Left hindlimb (tissue), 1 donor: ENCODE data around the gene S100A13.
A peak's percentile ranks its signal among the peaks of the same experiment; 100 is the strongest.

Source experiments
- DNase-seq: peaks from one replicate; pipeline ENCODE4 v3.0.0-alpha.2; 2018

Gene S100A13

GRCh38 chr1:153624965-153625611, 2.2 kb downstream of the S100A13 start:
- no peak for DNase-seq

- no peak for DNase-seq
Measured at GRCh38 chr1:153623101-153623500, 4.2 kb downstream of the S100A13 start.

DNA sequence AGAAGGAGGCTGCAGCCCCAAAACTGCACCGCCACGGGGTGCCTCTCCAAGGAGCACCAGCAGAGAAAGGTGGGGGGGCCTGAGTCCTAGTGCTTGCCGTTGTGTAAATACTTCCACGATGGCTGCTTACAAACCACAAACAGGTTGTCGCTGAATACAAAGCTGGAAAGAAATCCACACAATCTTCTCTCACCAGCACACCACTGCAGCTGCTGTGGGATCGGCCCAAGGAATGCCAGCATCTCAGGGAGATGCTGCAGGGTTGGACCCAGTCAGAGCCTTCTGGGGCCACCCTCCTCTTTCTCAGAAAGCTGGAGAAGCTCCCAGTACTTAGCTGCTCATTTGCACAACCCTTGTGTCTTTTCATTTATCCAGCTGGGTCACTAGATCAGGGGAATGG, 8.1 kb downstream of the S100A13 start:
- no peak for DNase-seq

- DNase-seq = no peak
Measured at GRCh38 chr1:153617663-153618062, 9.6 kb downstream of the S100A13 start.

- DNase-seq = peak; percentile 20
Measured at GRCh38 chr1:153616917-153617311, 10.4 kb downstream of the S100A13 start.

DNA sequence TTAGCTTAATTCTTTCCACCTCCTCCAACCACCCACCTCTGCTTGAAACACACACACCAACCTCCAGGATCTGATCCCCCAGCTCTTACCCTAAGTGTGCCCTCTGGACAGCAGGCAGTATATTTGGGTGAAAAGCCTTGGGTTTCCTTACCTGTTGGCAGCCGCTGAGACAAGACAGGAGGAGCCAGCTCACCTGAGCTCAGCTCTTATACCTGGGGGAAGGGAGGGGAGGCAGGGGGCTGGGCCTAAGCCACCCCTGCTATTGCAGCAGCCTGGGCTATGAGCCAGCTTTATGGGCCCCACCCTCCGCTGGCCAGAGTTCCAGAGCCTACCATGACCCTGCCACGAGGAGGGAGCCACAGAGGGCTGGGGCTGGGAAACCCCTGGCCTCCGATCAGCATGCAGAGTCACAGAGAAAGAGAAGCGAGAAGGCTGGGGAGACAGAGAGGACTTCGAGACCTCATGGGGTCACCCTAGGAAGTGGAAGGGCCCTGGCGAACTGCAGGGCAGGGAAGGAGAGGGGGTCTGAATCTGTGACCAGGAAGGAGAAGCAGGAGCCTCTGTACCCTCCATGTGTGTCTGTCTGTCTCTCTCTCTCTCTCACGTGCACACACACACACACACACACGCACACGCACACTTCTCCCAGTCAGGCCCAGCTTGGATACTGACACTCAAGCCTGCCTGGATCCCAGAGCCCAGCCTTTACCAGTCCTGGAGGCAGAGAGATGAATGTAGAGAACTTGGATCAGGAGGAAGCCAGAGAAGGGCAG, 11.0 kb downstream of the S100A13 start, which contains the start of gene S100A14:
S100A14 (minus strand) TSS at position 182 of the 773 bp plus-strand sequence. CDS start 467 bp downstream, outside the sequence.
- DNase-seq = peak; percentile 30

- peak; percentile 22 for DNase-seq
Measured at GRCh38 chr1:153615406-153615805, 11.9 kb downstream of the S100A13 start.

GRCh38 chr1:153614906-153615305, 12.4 kb downstream of the S100A13 start:
- peak; percentile 21 for DNase-seq

DNA sequence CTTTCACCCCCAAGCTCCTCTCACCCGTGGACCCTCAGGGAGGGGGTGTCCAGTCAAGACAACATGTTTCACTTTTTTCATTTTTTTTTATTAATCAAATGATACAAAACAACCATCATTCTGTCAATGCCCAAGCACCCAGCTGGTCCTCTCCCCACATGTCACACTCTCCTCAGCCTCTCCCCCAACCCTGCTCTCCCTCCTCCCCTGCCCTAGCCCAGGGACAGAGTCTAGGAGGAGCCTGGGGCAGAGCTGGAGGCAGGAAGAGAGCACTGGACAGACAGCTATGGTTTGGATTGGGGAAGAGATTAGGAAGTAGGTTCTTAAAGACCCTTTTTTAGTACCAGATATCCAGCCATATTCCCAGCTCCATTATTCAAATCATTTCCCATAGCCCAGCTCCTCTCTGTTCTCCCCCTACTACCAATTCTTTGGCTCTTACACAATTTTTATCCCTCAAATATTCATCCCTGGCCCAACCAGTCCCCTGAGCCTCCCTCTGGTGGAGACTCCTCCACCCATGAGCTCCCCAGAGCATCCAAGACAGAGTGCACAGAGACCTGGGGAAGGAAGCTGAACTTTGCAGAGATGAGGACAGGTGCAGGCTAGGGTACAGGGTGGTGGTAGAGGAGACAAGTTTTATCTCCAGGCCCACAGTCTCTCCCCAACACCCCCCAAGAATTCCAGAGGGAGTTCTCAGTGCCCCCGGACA, 13.0 kb downstream of the S100A13 start:
- DNase-seq = no peak

- DNase-seq = no peak
Measured at GRCh38 chr1:153613406-153613805, 13.9 kb downstream of the S100A13 start.

GRCh38 chr1:153612755-153613331, 14.5 kb downstream of the S100A13 start, which contains the start of gene S100A16:
Gene S100A16 (minus strand): TSS chr1:153613137. CDS start chr1:153608151, 4,986 bp downstream.
- peak; percentile 74 for DNase-seq

- peak; percentile 43 for DNase-seq
Measured at GRCh38 chr1:153612111-153612754, 15.1 kb downstream of the S100A13 start.

DNA sequence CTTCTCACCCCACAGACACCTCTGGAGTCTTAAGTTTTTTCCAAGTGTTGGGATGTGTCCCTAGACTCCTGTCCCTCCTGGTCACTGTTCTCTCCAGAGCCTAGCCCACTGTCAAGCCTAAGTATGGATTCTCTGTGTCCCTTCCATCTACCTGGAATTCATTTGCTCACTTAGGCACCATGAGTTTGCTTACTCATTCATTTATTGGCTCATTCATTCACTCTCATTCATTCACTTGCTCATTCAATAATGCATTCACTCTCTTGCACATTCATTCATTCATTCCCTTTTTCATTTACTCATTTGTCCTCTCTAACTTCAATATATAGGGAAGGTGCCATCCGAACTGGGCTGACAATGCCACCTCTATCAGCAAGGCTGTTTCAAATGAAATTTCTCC, 15.9 kb downstream of the S100A13 start:
- no peak for DNase-seq

GRCh38 chr1:153610811-153611301, 16.4 kb downstream of the S100A13 start:
- DNase-seq = peak; percentile 23

- no peak for DNase-seq
Measured at GRCh38 chr1:153610334-153610733, 17.0 kb downstream of the S100A13 start.

DNA sequence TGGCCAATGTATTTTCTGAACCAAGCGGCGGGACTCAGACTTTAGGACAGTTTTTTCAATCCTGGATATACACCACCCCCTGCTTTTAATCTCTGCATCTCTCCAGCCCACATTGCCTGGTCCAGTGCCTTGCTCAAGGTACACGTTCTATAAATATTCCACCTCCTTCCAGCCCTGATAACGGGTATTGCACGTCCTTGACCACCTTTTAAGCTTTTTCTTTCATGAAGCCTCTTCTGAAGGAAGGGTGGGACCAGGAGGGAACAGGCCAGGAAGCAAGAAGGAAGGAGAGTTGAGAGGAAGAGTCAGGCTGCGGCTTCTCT, 17.8 kb downstream of the S100A13 start:
- DNase-seq = no peak

GRCh38 chr1:153608742-153609584, 18.3 kb downstream of the S100A13 start:
- DNase-seq = peak; percentile 52

DNA sequence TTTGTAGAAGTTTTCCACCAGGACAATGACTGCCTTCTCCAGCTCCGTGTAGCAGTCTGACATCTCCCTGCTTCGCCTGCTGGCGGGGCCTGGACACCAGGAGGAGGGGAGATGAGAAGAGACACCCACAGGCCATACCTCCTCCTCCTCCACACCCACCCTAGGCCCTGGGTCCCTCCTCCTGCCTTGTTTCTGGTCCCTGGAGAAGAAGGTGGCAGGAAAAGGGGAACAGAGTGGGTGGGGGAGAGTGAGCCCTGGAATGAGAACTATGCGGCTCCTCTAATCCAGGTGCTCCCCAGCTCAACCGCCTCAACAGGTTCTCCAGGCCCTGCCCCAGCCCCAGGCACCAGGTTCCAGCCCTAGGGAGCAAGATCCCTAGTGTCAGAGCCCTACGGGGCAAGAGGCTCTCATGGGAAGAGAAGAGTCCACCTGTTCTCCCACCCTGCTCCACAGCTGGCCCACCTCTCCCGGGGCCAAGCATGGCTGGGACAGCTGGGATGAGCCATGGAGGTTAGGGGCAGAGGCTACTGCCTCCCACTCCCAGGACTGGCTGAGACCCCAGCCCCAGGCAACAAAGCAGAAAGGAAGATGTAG, 19.1 kb downstream of the S100A13 start:
- DNase-seq = peak; percentile 23

DNA sequence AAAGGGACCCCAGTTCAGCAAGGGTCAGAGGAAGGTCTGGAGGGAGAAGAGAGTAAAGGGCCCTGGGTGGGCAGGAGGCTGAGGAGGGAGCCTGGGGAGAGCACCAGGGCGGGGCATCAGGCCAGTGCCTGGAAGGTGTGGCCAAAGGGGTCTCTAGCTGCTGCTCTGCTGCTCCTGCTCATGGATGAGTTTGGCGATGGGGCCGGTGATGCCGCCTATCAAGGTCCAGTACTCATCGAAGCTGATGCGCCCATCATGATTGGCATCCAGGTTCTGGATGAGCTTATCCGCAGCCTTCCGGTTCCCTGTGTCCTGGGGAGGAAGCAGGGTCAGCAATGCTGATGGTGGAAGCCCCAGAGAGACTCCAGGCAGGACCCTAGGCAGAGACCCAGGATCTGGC, 19.9 kb downstream of the S100A13 start:
- no peak for DNase-seq

- DNase-seq = no peak
Measured at GRCh38 chr1:153606194-153606593, 21.1 kb downstream of the S100A13 start.

DNA sequence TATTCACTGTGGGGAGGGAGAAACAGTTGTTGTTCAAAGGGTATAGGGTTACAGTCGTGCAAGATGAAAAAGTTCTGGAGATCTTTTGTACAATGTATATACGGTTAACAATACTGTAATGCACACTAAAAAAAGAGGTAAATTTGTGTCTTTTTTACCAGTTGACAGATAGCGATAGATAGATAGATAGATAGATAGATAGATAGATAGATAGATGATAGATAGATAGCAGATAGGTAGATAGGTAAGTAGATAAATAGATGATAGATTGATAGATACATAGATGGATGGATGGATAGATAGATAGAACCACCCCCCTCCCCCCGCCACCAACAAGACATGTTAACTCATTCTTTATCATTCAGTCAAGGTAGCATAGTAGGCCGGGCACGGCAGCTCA, 24.6 kb downstream of the S100A13 start:
- no peak for DNase-seq
